Measurements from ENCODE around the gene ITIH1.
"Not testable (repeated sequence)": the region's sequence is repeated elsewhere in the genome, so short reads cannot be mapped to it uniquely, and the experiment has no call there.

ITIH1 gene, protein sequence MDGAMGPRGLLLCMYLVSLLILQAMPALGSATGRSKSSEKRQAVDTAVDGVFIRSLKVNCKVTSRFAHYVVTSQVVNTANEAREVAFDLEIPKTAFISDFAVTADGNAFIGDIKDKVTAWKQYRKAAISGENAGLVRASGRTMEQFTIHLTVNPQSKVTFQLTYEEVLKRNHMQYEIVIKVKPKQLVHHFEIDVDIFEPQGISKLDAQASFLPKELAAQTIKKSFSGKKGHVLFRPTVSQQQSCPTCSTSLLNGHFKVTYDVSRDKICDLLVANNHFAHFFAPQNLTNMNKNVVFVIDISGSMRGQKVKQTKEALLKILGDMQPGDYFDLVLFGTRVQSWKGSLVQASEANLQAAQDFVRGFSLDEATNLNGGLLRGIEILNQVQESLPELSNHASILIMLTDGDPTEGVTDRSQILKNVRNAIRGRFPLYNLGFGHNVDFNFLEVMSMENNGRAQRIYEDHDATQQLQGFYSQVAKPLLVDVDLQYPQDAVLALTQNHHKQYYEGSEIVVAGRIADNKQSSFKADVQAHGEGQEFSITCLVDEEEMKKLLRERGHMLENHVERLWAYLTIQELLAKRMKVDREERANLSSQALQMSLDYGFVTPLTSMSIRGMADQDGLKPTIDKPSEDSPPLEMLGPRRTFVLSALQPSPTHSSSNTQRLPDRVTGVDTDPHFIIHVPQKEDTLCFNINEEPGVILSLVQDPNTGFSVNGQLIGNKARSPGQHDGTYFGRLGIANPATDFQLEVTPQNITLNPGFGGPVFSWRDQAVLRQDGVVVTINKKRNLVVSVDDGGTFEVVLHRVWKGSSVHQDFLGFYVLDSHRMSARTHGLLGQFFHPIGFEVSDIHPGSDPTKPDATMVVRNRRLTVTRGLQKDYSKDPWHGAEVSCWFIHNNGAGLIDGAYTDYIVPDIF

DNA sequence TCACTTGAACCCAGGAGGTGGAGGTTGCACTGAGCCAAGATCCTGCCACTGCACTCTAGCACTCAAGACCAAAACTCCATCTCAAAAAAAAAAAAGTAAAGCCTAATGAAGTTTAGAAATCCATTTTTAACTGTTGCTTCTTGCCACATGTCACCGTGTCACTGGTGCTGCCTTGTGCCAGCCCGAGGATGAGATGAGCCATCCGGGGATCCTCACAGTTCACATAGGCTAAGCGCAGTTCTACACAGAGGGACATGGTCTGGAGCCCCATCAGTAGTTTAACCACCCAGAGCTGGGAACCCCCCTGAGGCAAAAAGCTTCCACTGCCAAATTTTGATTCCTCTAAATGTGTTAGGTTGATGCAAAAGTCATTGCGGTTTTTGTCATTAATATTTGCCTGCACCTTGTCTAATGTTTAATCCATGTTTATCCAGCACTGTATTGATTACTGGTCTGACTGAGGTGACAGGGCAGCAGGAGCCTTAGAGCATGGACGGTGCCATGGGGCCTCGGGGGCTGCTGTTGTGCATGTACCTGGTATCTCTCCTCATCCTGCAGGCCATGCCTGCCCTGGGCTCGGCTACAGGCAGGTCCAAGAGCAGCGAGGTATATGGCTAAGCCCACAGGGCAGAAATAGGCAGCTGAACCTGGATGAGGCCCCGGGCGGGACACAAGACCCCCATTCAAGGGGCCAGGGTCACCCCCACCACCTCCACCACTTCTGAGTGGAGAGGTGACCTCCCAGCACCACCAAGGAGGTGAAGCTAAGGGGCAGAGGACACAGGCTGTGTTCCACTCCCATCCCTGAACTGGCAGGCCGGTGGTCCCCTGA, at the start of gene ITIH1:
ITIH1 (plus strand) TSS at position 473 of the 832 bp plus-strand sequence; CDS start at position 490, 17 bp downstream.
- DNase-seq = no peak

DNA sequence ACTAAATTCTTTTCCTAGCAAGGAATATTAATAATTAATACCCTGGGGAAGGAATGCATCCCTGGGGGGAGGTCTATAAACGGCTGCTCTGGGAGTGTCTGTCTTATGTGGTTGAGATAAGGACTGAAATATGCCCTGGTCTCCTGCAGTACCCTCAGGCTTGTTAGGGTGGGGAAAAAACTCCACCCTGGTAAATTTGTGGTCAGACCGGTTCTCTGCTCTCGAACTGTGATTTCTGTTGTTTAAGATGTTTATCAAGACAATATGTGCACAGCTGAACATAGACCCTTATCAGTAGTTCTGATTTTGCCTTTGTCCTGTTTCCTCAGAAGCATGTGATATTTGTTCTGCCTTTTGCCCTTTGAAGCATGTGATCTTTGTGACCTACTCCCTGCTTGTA, 48.6 kb upstream of the ITIH1 start:
- DNase-seq = not testable (repeated sequence)

DNA sequence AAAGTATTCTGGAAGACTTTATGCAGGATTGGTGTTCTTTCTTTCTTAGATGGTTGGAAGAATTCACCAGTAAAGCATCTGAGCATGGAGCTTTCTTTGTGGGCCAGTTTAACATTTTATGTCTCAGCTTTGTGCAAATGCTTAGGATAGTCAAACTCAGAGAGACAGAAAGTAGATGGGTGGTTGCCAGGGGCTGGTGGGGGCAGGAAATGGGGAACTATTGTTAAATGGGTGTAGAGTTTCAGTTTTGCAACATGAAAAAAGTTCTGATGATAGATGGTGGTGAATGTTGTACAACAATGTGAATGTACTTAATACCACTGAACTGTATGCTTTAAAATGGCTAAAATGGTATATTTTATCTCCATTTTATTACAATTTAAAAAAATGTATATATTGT, 46.7 kb upstream of the ITIH1 start:
- no peak for DNase-seq

DNA sequence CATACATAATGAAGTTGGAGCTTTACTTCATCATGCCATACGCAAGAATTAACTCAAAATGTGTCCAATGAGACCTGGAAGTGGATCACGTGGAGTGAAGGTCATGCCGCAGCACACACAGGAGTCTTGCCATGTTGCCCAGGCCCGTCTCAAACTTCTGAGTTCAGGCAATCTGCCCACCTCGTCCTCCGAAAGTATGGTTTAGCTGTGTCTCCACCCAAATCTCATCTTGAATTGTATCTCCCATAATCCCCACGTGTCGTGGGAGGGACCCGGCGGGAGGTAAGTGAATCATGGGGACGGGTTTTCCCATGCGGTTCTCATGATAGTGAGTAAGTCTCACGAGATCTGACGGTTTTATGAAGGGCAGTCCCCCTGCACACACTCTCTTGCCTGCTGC, 45.8 kb upstream of the ITIH1 start:
- DNase-seq = no peak

DNA sequence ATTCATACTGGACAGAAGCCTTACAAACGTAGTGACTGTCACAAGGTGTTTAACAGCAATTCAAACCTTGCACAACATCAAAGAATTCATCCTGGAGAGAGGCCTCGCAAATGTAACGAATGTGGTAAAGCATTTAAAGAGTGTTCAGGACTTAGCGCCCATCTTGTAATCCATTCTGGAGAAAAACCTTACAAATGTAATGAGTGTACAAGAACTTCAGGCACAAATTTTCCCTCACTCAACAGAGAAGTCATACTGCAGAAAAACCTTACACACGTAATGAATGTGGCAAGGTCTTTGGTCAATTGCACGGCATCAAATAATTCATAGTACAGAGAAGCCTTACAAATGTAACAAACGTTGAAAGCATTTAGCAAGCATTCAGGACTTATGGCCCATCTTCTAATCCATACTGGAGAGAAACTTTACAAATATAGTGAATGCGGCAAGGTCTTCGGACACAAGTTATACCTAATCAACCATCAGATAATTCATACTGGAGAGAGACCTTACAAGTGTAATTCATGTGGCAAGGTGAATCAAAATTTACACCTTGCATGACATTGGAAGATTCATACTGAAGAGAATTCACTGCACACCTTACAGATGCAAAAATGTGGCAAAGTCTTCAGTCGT, 44.0 kb upstream of the ITIH1 start:
- DNase-seq = no peak

DNA sequence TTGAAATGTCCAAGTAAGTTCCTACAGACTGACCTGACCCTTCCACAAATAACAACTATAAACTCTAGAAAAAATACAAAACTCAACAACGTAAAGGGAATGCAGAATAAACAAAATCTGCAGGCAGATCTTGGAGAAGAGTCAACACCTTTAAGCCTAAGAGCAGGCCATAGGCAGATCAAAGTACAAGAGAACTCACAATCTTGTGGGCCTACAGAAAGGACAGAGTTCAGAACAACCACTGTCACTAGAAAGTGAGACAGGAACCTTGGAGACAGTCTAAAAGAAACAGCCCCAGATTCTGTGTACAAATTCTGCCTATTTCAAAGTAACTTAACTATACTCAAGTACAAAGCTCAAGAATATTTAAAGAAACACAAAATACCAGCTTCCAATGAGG, 37.7 kb upstream of the ITIH1 start:
- DNase-seq = no peak

DNA sequence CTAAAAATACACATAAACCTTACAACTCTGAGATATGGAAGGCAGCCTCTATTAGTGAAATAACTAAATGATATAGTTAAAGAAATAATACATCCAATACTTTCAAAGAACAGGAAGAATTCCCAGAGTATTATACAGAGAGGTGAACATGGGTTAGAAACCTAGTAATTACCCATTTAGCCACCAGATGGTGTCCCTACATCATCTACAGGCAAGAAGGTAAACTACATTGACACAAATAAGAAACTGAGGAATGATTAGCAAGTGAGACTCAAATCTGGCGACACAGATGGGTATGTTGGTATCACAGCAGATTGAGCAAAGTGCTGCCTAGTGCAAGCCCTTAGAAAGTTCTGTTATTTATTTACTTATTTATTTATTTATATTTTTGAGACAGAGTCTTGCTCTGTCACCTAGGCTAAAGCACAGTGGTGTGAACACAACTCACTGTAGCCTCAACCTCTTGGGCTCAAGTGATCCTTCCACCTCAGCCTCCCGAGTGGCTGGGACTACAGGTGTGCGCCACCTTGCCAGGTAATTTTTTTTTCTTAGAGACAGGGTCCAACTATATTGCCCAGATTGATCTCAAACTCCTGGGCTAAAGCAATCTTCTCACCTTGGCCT, 34.9 kb upstream of the ITIH1 start:
- DNase-seq = no peak

DNA sequence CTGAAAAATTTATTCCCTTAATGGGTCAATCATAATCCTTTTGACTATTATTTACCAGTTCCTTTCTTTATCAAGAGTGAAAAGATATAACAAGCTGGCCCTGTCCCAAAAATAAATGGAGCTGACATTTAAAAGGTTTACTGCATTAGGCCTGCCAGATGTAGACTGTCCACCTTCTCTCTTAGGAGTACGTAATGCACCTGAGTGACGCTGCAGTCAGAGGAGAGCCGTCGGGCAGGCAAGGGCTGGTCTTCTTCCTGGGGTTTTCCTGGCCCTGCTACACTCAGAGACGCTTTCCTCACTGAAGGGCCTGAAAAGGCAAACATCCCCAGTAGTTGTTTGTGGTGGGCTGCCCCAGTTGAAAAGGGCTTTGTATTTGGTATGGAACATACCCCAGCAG, 34.2 kb upstream of the ITIH1 start:
- no peak for DNase-seq

DNA sequence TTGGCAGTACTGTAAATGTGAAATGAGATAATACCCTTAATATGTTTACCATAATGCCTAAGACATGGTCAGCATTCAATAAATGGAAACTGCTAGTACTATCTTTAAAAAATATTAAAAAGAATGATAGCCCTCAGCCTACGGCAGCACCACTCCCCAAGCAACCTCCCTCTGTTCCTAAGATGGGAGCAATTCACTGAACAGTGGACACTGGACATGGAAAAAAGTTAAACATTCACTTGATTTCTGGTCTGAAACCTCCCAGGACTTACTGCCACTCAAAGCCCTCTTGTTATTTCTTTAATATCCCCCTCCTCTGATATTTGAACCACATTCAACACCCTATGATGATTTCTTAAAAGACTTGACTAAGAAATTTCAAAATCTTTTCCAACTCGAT, 33.7 kb upstream of the ITIH1 start:
- no peak for DNase-seq

DNA sequence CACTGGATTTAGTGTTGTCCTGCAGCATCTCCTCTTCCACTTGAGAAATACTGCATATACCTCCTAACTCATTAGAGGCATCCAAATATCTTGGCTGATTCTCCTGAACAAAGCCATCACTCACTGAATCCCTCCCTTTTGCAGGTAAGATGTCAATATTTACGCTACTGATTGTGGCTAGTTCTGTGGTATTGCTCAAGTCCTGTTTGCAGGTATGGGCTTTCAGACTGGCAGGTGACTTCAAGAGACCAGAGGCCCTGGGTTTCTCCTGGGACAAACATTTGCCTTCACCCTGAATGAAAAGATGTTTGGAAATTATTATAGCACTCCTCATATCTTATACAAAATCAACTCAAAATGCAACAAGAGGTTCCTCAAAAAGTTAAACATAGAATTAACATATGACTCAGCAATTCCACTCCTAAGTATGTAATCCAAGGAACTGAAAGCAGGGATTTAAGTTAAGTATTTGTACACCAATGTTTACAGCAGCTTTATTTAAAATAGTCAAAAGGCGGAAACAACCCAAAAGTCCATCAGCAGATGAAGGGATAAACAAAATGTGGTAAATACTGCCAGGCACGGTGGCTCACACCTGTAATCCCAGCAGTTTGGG, 25.2 kb upstream of the ITIH1 start:
- DNase-seq = no peak

DNA sequence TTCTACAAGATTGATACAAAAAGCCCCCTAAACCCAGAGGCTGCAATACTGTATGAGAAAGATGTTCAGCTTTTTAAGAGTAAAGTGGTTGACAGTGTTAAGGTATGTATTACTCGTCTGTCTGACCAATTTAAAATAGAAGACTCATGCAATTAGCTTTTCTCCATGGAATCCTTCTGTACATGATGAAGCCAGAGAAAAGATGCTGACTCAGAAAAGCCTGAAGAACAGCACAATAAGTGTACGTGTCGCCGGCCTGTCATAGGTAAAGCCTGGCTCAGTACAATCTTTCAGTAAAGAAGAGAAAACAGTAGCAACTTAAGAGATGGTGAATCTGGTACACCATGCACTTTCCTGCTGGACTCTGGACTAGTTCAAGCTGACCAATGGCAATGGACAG, 23.0 kb upstream of the ITIH1 start:
- no peak for DNase-seq

DNA sequence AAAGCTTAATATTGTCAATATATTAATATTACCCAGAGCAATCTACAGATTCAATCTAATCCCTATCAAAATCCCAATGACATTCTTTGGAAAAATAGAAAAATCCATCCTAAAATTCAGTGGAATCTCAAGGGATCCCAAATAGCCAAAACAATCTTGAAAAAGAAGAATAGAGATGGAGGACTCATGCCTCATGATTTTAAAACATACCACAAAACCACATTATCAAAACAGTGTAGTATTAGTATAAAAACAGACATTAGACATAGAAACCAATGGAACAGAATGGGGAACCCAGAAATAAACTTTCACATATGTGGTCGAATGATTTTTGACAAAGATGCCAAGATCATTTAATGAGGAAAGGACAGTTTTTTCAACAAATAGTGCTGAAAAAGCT, 21.3 kb upstream of the ITIH1 start:
- no peak for DNase-seq

DNA sequence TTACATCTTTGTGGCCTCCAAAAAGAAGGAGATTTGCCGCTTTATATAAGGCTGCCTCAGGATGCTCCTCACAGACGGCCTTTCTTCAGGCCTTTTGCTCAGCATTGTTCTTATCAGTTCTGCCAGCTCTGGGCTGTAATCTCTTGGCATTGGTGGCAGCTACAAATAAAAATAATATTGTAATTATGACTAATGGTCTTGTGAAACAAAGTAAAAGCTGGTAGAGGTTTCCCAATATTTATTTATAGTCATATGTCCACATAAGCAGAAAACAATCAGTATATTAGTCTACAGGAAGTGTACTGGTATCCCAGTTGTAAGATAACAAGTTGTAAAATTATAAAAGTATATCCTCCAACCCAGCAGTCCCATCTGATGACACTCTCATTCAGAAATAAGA, 13.9 kb upstream of the ITIH1 start:
- no peak for DNase-seq

DNA sequence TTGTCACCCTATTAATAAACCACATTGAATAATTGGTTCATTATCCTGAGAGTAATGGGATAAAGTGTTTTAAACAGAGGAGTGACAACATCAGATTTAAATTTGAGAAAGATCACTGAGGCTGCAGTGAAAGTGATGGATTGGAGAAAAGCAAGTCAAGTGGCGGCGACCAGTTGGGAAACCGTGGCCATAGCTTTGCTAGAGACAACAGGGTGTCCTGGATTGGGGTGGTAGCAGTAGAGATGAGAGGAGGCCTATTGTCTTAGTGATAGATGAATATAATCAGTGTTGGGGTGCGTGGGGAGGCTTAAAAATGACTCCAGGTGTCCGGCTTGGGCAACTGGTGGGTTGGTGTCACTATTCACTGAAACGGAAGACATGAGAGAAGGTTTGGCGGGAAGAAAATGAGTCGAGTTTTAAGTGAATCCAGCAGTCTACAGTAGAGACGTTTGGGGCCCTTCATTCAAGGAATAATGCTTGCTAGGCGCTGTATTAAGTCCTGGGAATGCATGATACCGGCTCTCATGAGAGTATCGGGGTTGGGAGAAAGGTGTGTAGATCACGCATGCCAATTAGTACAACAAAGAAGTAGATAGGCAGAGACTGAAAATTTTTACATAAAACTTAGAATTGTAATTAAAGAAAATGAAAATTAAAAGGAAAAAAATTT, 7.5 kb upstream of the ITIH1 start:
- DNase-seq = no peak

DNA sequence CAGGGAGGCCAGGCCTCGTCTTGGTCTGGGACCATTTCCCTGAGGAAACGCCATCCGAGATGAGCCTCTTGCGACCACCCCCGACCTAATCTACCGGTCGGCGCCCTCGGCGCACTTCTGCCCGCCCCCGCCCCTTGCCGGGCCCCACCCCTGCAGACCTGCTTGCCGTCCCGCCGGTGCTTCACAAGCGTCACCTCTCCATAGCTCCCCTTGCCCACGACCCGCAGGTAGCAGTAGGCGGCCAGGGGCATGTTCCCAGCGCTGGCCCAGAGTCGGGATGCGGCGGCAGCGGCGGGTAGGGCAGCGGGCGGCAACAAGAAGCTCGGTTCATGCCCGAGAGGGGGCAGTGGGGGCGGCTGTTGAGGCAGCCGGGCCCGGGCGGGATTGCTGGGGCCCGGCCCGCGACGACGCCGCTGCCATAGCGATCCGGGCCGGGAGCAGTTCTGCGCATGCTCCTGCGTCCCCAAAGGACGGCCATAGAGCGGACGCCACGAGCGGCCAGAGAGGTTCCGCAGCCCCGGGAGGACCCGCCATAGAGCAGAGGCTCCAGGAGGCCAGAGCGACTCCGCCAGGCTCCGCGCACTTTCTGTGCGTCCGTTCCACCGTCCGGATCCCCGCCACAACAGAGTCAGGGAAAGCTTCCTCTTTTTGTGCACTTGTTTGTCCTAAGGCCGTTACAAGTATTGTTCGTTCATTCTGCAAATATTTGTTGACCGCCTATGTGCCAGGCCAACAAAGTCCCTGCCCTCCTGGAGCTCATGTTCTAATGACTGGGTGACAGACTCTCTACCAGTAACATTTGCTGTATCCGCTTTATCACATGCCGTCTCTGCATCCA, 6.7 kb upstream of the ITIH1 start, which contains the start of gene NEK4:
NEK4 (minus strand) TSS at position 445 of the 838 bp plus-strand sequence; CDS start at position 251, 194 bp downstream.
- DNase-seq = peak; percentile 92

DNA sequence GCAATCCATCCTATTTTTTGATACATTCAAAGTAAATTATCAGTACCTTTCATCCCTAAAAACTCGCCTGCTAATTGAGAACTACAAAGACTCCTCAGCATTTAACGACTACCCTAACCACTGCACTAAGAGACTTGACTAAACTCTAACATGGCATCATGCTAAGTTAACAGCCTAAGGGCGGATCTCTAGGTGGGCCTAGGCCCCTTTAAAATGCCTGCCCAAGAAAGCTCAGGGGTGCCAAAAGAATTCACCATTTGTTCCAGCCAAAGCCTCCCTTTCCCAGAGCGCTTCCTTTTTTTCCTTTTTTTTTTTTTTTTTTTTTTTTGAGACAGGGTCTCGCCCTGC, 6.1 kb upstream of the ITIH1 start:
- DNase-seq = no peak

DNA sequence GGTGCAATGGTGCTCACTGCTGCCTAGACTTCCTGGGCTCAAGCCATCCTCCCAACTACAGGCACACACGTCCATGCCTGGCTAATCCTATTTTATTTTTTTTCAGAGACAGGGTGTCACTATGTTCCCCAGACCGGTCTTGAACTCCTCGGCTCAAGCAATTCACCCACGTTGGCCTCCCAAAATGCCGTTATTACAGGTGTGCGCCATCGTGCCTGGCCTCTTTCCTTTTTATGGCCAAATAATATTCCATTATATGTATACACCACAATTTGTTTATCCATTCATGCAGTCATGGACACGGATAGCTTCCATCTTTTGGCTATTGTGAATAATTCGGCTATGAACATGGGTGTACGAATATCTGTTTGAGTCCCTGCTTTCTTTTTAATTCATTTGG, 5.7 kb upstream of the ITIH1 start:
- no peak for DNase-seq

DNA sequence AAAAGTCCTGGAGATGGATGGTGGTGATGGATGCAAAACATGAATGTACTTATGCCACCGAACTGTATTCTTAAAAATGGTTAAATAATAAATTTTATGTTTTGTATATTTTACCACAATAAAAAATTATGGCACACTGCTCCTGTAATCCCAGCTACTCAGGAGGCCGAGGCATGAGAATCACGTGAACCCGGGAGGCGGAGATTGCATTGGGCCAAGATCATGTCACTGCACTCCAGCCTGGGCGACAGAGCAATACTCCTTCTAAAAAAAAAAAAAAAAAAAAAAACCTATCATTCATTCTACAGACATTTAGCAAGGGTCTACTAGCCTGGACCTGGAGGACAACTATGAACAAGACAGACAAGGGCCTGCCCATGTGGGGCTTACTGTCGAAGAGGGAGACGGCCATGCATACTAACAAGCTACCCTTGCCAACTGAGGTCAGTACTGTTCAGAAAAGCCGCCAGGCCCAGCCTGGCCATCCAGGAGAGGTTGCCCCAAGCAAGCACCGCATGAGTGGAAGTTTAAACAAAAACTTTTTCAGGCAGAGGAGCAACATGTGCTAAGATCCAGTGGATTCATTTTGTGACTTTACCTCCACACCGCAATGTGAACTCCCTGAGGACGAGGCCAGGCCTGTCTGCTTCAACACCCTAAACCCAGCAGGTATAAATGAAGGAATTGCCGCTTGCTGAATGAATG, 3.9 kb upstream of the ITIH1 start:
- no peak for DNase-seq

DNA sequence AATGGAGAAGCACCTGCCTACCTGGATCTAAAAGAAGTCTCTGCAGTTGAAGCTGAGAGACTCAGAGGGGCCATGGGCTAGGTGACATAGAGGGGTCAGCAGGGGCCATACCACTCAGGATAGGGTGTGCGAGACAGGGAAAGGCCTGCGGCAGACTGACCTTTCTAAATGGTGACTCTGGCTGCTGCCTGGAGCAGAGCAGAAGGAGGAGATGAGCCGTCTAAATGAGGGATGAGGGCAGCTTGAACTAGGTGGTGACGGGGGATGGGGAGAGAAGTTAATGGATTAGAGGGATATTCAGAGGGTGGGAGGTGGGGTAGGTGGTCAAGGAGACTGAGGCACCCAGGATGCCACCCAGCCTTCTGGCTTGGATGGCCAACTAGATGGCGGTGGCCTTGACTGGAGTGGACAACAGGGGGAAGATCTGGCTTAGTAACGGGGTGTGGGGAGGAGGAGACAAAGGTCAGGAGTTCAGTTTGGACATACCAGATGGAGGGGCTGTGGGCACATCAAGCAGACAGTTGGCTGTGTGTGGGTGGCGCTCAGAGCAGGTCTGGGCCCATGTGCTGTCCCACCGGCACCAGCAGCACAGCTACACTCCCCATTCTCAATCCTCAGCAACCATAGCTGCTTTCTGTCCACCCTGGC, 3.2 kb upstream of the ITIH1 start:
- no peak for DNase-seq

Measured in CD4-positive, alpha-beta T cell treated with Interleukin-15 for 1 hour (primary cell).